OCI-LY7 (cell line): ENCODE measurements around the gene EXOC4. TPM values are rescaled to one million over a fixed set of nuclear protein-coding genes. Genes with fewer than 3 reads are reported as not detected.

Source experiments
- BruUV-seq: library from RNA; stranded (reverse); fragments of 400-500 nt; replicated peaks from 2 replicates; lab custom pipeline; 2021; lab: Mats Ljungman, UMichigan
- CTCF ChIA-PET: fragments of 300-600 bp; sonication (Branson Sonifier 250); formaldehyde crosslinking; loops from one replicate; lab custom pipeline; 2022; ENCODE audit warnings: antibody characterized with exemption; ENCODE audit not compliant: unreplicated experiment; lab: Charles Lee
- POLR2A ChIA-PET: fragments of 300-600 bp; sonication (Branson Sonifier 250); formaldehyde crosslinking; loops from one replicate; lab custom pipeline; 2022; ENCODE audit warnings: antibody characterized with exemption; lab: Charles Lee
- DNase-seq: peaks from one replicate; pipeline ENCODE4 v3.0.0-alpha.2; 2015; ENCODE audit warnings: low spot score
- H2AFZ ChIP-seq: fragments of 200-600 bp; sonication (generic), shearing (Covaris generic); 2 replicates; pipeline ENCODE4 v1.6.1; 2014; ENCODE audit warnings: mild to moderate bottlenecking, antibody characterized with exemption, low read length, moderate library complexity
- H3K27ac ChIP-seq: fragments of 200-600 bp; sonication (generic); 2 replicates; pipeline ENCODE4 v1.5.1; 2014; ENCODE audit warnings: mixed run types, low read depth, mild to moderate bottlenecking, moderate library complexity, low read length, inconsistent platforms; ENCODE audit not compliant: poor library complexity, severe bottlenecking
- H3K36me3 ChIP-seq: fragments of 200-600 bp; sonication (generic); 2 replicates; pipeline ENCODE4 v1.6.1; 2014; ENCODE audit warnings: mild to moderate bottlenecking, antibody characterized with exemption, low read length, moderate library complexity, mixed read lengths; ENCODE audit not compliant: insufficient read depth
- H3K4me1 ChIP-seq: fragments of 200-600 bp; sonication (generic); 2 replicates; pipeline ENCODE4 v1.5.1; 2014; ENCODE audit warnings: mild to moderate bottlenecking, low read length; ENCODE audit not compliant: insufficient read depth, poor library complexity, severe bottlenecking
- H3K4me2 ChIP-seq: fragments of 200-600 bp; sonication (generic); 2 replicates; pipeline ENCODE4 v1.6.1; 2014; ENCODE audit warnings: mild to moderate bottlenecking, low read length
- H3K4me3 ChIP-seq: fragments of 200-600 bp; sonication (generic); 2 replicates; pipeline ENCODE4 v1.5.1; 2014; ENCODE audit warnings: mild to moderate bottlenecking, low read depth, low read length; ENCODE audit not compliant: poor library complexity, severe bottlenecking
- H3K79me2 ChIP-seq: fragments of 200-600 bp; sonication (generic); 2 replicates; pipeline ENCODE4 v1.6.1; 2016; ENCODE audit warnings: low read depth, mild to moderate bottlenecking, low read length, moderate library complexity, mixed read lengths; ENCODE audit not compliant: insufficient read depth
- H3K9me2 ChIP-seq: fragments of 200-600 bp; sonication (generic); 2 replicates; pipeline ENCODE4 v1.6.1; 2016; ENCODE audit warnings: mild to moderate bottlenecking, low read length, mixed read lengths; ENCODE audit not compliant: insufficient read depth
- H3K9me3 ChIP-seq: fragments of 200-600 bp; sonication (generic); 2 replicates; pipeline ENCODE4 v1.6.1; 2014; ENCODE audit warnings: mild to moderate bottlenecking, mixed run types, low read length, mixed read lengths
- H4K20me1 ChIP-seq: fragments of 200-600 bp; sonication (generic); 2 replicates; pipeline ENCODE4 v1.6.1; 2014; ENCODE audit warnings: mild to moderate bottlenecking, antibody characterized with exemption, low read length, moderate library complexity, mixed read lengths; ENCODE audit not compliant: insufficient read depth
- CTCF ChIP-seq: fragments of 200-600 bp; sonication (generic); conservative IDR thresholded peaks from 2 replicates; pipeline ENCODE4 v1.5.1; 2014; ENCODE audit warnings: mild to moderate bottlenecking, antibody characterized with exemption, low read length, moderate library complexity, mixed read lengths
- EZH2phosphoT487 ChIP-seq: fragments of 200-600 bp; sonication (generic); IDR thresholded peaks from 2 replicates; pipeline ENCODE4 v1.6.1; 2018; ENCODE audit warnings: low read depth, borderline replicate concordance, mild to moderate bottlenecking, mixed run types, antibody characterized with exemption, low read length, moderate library complexity, mixed read lengths
- intact Hi-C: fragments of 100-400 bp; cut with micrococcal nuclease; formaldehyde crosslinking; loops from one replicate; pipeline ENCODE4 v1.10.0; 2022; ENCODE audit not compliant: unreplicated experiment
- total RNA-seq, 2 experiments: library from RNA; depleted of rRNA in 1 of 2; stranded (reverse); fragments of >200 nt in 1 of 2; shearing (Covaris generic) in 1 of 2; gene quantifications; 2 replicates each; pipeline ENCODE4 v1.2.3, GENCODE V29; 2014 to 2022

Gene EXOC4
- total RNA-seq, 2 experiments from 2014 or later = 75.1 to 93.2 TPM

DNA sequence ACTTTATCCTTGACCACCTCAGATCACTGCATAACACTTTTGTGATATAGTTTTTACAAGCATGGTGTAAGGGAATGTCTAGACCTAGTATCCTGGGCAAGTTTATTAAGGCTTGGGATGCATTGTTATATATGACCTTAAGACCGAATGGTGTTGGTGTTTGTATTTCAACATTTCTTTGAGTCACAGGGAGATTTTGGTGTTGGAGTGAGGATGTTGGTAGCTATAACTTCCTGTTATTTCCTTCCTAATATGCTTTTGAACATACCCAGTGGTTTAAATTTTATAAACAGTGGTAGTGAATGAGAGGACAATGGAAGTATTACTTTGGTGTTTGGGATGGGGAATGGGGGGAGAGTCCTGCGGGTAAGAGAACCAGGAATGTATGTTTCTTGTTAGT lies 2.6 kb downstream of the EXOC4 start:
- Histone ChIP-seq H3K9me3 (no peaks in the 10 kb centered on the region), H2AFZ (no peak overlapping the region), H3K36me3 (peaks cover 8% of the 10 kb centered on the region), H3K9me2 (no peaks in the 10 kb centered on the region), H3K4me2 (no peak overlapping the region), H3K79me2 (peaks cover 30% of the 10 kb centered on the region), H3K27ac (no peak overlapping the region), H3K4me3 (no peak overlapping the region), H4K20me1 (no peaks in the 10 kb centered on the region), H3K4me1 (no peaks in the 10 kb centered on the region)
- ChIA-PET POLR2A (interaction anchor here (0.5 to 0.7 kb wide), 2 partner anchors 264 to 970 kb away, joined by 3 read pairs; no protein-coding TSS in a partner anchor), CTCF (no interaction called here)
- TF ChIP-seq EZH2phosphoT487 (no peak), CTCF (no peak)
- DNase-seq = no peak
- no TSS peak for BruUV-seq
- intact Hi-C loops = no loop called here

- Histone ChIP-seq H3K36me3 (peaks cover 8% of the 10 kb centered on the region), H2AFZ (no peak overlapping the region), H3K79me2 (peaks cover 29% of the 10 kb centered on the region), H3K9me3 (no peaks in the 10 kb centered on the region), H3K4me1 (no peaks in the 10 kb centered on the region), H4K20me1 (no peaks in the 10 kb centered on the region), H3K27ac (no peak overlapping the region), H3K4me2 (no peak overlapping the region), H3K4me3 (no peak overlapping the region), H3K9me2 (no peaks in the 10 kb centered on the region)
- no peak for DNase-seq
- intact Hi-C loops = no loop called here
- ChIA-PET CTCF (no interaction called here), POLR2A (no interaction called here)
- BruUV-seq = no TSS peak
- TF ChIP-seq EZH2phosphoT487 (no peak), CTCF (no peak)
These were observed 5.3 kb downstream of the EXOC4 start for GRCh38 chr7:133258174-133258573.

DNA sequence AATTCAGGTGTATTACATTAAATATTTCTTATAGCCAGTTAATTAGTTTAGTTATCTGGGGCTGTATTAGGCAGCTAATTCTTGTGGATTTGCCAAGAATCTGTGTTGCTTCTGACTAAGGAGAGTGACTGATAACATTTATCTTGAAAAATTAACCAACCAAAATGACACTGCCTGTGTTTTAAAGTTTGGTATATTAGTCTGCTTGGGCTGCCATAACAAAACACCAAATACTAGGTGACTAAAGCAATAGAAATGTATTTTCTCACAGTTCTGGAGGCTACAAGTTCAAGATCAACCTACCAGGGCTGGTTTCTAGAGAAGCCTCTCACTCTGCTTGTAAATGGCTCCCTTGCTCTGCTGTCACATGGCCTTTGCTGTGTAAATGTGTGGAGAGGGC lies 12.9 kb downstream of the EXOC4 start:
- Histone ChIP-seq H3K4me2 (no peak overlapping the region), H3K9me2 (no peaks in the 10 kb centered on the region), H3K4me1 (no peaks in the 10 kb centered on the region), H2AFZ (no peak overlapping the region), H3K9me3 (no peaks in the 10 kb centered on the region), H3K36me3 (no peaks in the 10 kb centered on the region), H3K79me2 (no peaks in the 10 kb centered on the region), H3K27ac (no peak overlapping the region), H3K4me3 (no peak overlapping the region), H4K20me1 (no peaks in the 10 kb centered on the region)
- no TSS peak for BruUV-seq
- TF ChIP-seq EZH2phosphoT487 (no peak), CTCF (no peak)
- DNase-seq = no peak
- CTCF ChIA-PET = no interaction called here
- intact Hi-C loops = no loop called here
- POLR2A ChIA-PET = interaction anchor here (0.7 kb wide), 1 partner anchor 64 kb away, joined by 3 read pairs; no protein-coding TSS in a partner anchor
